Panc1 (cell line): ENCODE measurements around the gene MAP7. TPM values are rescaled to one million over a fixed set of nuclear protein-coding genes. Genes with fewer than 3 reads are reported as not detected.

Source experiments
- ATAC-seq: fragments of 200-7000 bp; cut with Tn5 transposase; 2 replicates; pipeline ENCODE4 v1.9.1; 2020; ENCODE audit warnings: mild to moderate bottlenecking, moderate library complexity
- BruUV-seq: library from RNA; stranded (reverse); fragments of 400-500 nt; replicated peaks from 2 replicates; lab custom pipeline; 2021; lab: Mats Ljungman, UMichigan
- CTCF ChIA-PET: fragments of 300-600 bp; sonication (Branson Sonifier 250); formaldehyde crosslinking; loops from one replicate; lab custom pipeline; 2022; ENCODE audit warnings: antibody characterized with exemption; lab: Charles Lee
- POLR2A ChIA-PET: fragments of 300-600 bp; sonication (Branson Sonifier 250); formaldehyde crosslinking; loops from one replicate; lab custom pipeline; 2022; ENCODE audit warnings: antibody characterized with exemption; lab: Charles Lee
- DNase-seq: peaks from one replicate; pipeline ENCODE4 v3.0.0-alpha.2; 2010; ENCODE audit warnings: low read depth, low spot score
- H3K27ac ChIP-seq: 2 replicates; pipeline ENCODE4 v1.5.1; 2011; ENCODE audit warnings: mild to moderate bottlenecking, low read length, inconsistent platforms
- H3K27me3 ChIP-seq: fragments of 200-500 bp; sonication (Bioruptor generic); 2 replicates; pipeline ENCODE4 v1.6.0; 2014; ENCODE audit warnings: low read length, inconsistent platforms; ENCODE audit not compliant: control insufficient read depth, insufficient read depth
- H3K36me3 ChIP-seq: fragments of 200-500 bp; sonication (Bioruptor generic); 2 replicates; pipeline ENCODE4 v1.5.1; 2014; ENCODE audit warnings: inconsistent platforms, mild to moderate bottlenecking, low read length, moderate library complexity; ENCODE audit not compliant: control insufficient read depth, insufficient read depth
- H3K4me1 ChIP-seq: 2 replicates; pipeline ENCODE4 v1.5.1; 2011; ENCODE audit warnings: inconsistent platforms, mild to moderate bottlenecking, low read length, moderate library complexity; ENCODE audit not compliant: control insufficient read depth, insufficient read depth
- H3K4me3 ChIP-seq, 2 experiments: 2 replicates each; pipeline ENCODE4 v1.5.1; 2011 to 2012; ENCODE audit warnings: low read depth in 2 of 2, low read length in 2 of 2, mild to moderate bottlenecking in 2 of 2, inconsistent platforms in 1 of 2, moderate library complexity in 1 of 2
- H3K9me3 ChIP-seq: fragments of 200-500 bp; sonication (Bioruptor generic); 2 replicates; pipeline ENCODE4 v1.5.1; 2014; ENCODE audit warnings: low read depth, mild to moderate bottlenecking, inconsistent platforms, low read length, moderate library complexity; ENCODE audit not compliant: control insufficient read depth, insufficient read depth
- CTCF ChIP-seq: fragments of 450-650 bp; IDR thresholded peaks from 2 replicates; pipeline ENCODE4 v1.5.1; 2017; ENCODE audit warnings: mild to moderate bottlenecking
- POLR2AphosphoS5 ChIP-seq: IDR thresholded peaks from 2 replicates; pipeline ENCODE4 v1.6.1; 2012; ENCODE audit warnings: mild to moderate bottlenecking, low read depth, low read length, moderate library complexity
- REST ChIP-seq, 2 experiments: IDR thresholded peaks; 2 replicates each; pipeline ENCODE4 v1.6.1; 2011 to 2012; ENCODE audit warnings: low read depth in 2 of 2, control low read depth in 1 of 2, low read length in 1 of 2, mild to moderate bottlenecking in 1 of 2, moderate library complexity in 1 of 2; ENCODE audit not compliant: insufficient read depth in 1 of 2
- SIN3A ChIP-seq: IDR thresholded peaks from 2 replicates; pipeline ENCODE4 v1.6.1; 2012; ENCODE audit warnings: low read depth, mild to moderate bottlenecking, low read length, moderate library complexity, borderline replicate concordance; ENCODE audit not compliant: insufficient read depth
- TCF7L2 ChIP-seq: IDR thresholded peaks from 2 replicates; pipeline ENCODE4 v1.6.1; 2011; ENCODE audit warnings: mild to moderate bottlenecking, low read depth, low read length, inconsistent platforms
- in situ Hi-C: cut with HindIII; loops from 2 replicates; pipeline ENCODE4 v1.10.0; 2016; ENCODE audit warnings: low sequenced_read_pairs, low pct_unique_long_range_greater_than_20kb
- intact Hi-C: fragments of 100-400 bp; cut with micrococcal nuclease; formaldehyde crosslinking; loops from one replicate; pipeline ENCODE4 v1.10.0; 2022; ENCODE audit not compliant: unreplicated experiment
- total RNA-seq: library from RNA; stranded (reverse); gene quantifications from one replicate; pipeline ENCODE4 v1.2.1, GENCODE V29; 2021; ENCODE audit not compliant: unreplicated experiment

MAP7 gene
- total RNA-seq, 1 experiment from 2014 or later: 1.8 TPM

- CTCF ChIA-PET: no interaction called here
- ATAC-seq: no peak
- Histone ChIP-seq H3K4me1 (no peaks in the 10 kb centered on the region), H3K36me3 (no peaks in the 10 kb centered on the region), H3K27ac (no peak overlapping the region), H3K9me3 (no peaks in the 10 kb centered on the region), H3K4me3 (no peak overlapping the region), H3K27me3 (no peaks in the 10 kb centered on the region; the same call in 1 of the 2 replicates)
- in situ Hi-C loops: no loop called here
- DNase-seq: no peak
- POLR2A ChIA-PET: no interaction called here
- TF ChIP-seq POLR2AphosphoS5 (no peak), SIN3A (no peak), CTCF (no peak), TCF7L2 (no peak), REST (IDR thresholded peaks at IDR 0.05; ENCODE audit: insufficient read depth in 1 of 2, low read depth in 2 of 2, low read length in 1 of 2) (no peak)
- intact Hi-C loops: no loop called here
- BruUV-seq: no TSS peak
Observed at GRCh38 chr6:136307351-136307750, 242.9 kb downstream of the MAP7 start.

GRCh38 chr6:136306466-136306865, 243.8 kb downstream of the MAP7 start:
- Histone ChIP-seq H3K27me3 (no peaks in the 10 kb centered on the region; the same call in 1 of the 2 replicates), H3K4me1 (no peaks in the 10 kb centered on the region), H3K36me3 (no peaks in the 10 kb centered on the region), H3K27ac (no peak overlapping the region), H3K4me3 (no peak overlapping the region), H3K9me3 (no peaks in the 10 kb centered on the region)
- CTCF ChIA-PET: no interaction called here
- ATAC-seq: no peak
- no TSS peak for BruUV-seq
- no peak for DNase-seq
- in situ Hi-C loops: no loop called here
- no peak for TF ChIP-seq CTCF
- TF ChIP-seq POLR2AphosphoS5: no peak
- TF ChIP-seq TCF7L2: no peak
- TF ChIP-seq REST (IDR thresholded peaks at IDR 0.05; ENCODE audit: insufficient read depth in 1 of 2, low read depth in 2 of 2, low read length in 1 of 2): no peak
- no peak for TF ChIP-seq SIN3A
- POLR2A ChIA-PET: interaction anchor here (0.6 kb wide), 1 partner anchor 366 kb away, joined by 3 read pairs; no protein-coding TSS in a partner anchor
- intact Hi-C loops: no loop called here
